Measurements from ENCODE around the gene DCDC2.

- no peak for TF ChIP-seq POLR2AphosphoS5 (IDR thresholded peaks at IDR 0.05; ENCODE audit: low read depth, low read length)
- TF ChIP-seq, protein P1, sequence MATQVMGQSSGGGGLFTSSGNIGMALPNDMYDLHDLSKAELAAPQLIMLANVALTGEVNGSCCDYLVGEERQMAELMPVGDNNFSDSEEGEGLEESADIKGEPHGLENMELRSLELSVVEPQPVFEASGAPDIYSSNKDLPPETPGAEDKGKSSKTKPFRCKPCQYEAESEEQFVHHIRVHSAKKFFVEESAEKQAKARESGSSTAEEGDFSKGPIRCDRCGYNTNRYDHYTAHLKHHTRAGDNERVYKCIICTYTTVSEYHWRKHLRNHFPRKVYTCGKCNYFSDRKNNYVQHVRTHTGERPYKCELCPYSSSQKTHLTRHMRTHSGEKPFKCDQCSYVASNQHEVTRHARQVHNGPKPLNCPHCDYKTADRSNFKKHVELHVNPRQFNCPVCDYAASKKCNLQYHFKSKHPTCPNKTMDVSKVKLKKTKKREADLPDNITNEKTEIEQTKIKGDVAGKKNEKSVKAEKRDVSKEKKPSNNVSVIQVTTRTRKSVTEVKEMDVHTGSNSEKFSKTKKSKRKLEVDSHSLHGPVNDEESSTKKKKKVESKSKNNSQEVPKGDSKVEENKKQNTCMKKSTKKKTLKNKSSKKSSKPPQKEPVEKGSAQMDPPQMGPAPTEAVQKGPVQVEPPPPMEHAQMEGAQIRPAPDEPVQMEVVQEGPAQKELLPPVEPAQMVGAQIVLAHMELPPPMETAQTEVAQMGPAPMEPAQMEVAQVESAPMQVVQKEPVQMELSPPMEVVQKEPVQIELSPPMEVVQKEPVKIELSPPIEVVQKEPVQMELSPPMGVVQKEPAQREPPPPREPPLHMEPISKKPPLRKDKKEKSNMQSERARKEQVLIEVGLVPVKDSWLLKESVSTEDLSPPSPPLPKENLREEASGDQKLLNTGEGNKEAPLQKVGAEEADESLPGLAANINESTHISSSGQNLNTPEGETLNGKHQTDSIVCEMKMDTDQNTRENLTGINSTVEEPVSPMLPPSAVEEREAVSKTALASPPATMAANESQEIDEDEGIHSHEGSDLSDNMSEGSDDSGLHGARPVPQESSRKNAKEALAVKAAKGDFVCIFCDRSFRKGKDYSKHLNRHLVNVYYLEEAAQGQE (IDR thresholded peaks at IDR 0.05; ENCODE audit: insufficient read depth in 1 of 2, low read depth in 2 of 2, low read length in 2 of 2) = no peak
These were observed 25.5 kb downstream of the DCDC2 start for GRCh38 chr6:24332317-24332716.

All from PFSK-1 (cell line).